Measurements from ENCODE around the gene ACD.
A peak's percentile ranks its signal among the peaks of the same experiment; 100 is the strongest.

The ACD gene

DNA sequence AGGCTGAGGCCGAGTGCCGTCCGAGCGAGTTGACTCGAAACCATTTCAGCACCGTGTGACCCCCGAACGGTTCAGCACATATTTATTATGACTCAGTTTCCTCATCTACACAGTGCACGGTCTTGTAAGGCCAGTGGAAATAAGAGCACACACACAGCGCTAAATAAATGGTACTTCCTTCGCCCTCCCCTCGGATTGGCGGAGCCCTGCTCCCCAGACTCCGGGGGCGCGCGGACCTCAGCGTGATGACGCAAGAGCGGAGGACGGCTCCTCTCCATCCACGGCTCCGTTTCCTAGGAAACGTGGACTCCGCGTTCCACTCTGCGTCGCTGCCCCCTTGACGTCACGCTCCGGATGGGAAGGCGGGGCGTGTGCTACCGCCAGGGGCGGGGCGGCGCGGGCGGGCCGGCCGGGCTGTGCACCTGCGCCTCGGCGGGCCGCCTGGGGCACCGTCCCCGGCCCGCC is 536 bp upstream of the ACD start, which contains the start of gene PARD6A:
PARD6A (plus strand) TSS at position 397 of the 465 bp plus-strand sequence. CDS start 79 bp downstream, outside the sequence.
- H3K36me3 ChIP-seq (ENCODE audit: insufficient read depth, low read length), result peaks cover 41% of the 10 kb centered on the region; the same call in 1 of the 2 replicates
- peak within 1 kb of the TSS; percentile 82 for H3K4me2 ChIP-seq (ENCODE audit: low read length)
- H3K9me2 ChIP-seq (ENCODE audit: low read depth, low read length), result no peaks in the 10 kb centered on the region
- peak within 1 kb of the TSS; percentile 81 for H3K4me3 ChIP-seq (ENCODE audit: low read depth, low read length, poor library complexity, severe bottlenecking)
- H4K20me1 ChIP-seq (ENCODE audit: insufficient read depth, low read length), result no peaks in the 10 kb centered on the region
- no peaks in the 10 kb centered on the region for H3K79me2 ChIP-seq (ENCODE audit: insufficient read depth, low read length)
- H3F3A ChIP-seq (ENCODE audit: insufficient read depth, low read length), result no peaks in the 10 kb centered on the region
- peak within 1 kb of the TSS; percentile 80 for H3K9ac ChIP-seq (ENCODE audit: low read length)
- H3K4me1 ChIP-seq (ENCODE audit: insufficient read depth, low read length, severe bottlenecking), result peaks cover 26% of the 10 kb centered on the region
- no peaks in the 10 kb centered on the region for H3K27me3 ChIP-seq (ENCODE audit: insufficient read depth, low read length)
- H3K9me3 ChIP-seq (ENCODE audit: low read length), result no peaks in the 10 kb centered on the region
- H2AFZ ChIP-seq (ENCODE audit: low read length), result no peak within 1 kb of the TSS
- TF ChIP-seq, protein P1, sequence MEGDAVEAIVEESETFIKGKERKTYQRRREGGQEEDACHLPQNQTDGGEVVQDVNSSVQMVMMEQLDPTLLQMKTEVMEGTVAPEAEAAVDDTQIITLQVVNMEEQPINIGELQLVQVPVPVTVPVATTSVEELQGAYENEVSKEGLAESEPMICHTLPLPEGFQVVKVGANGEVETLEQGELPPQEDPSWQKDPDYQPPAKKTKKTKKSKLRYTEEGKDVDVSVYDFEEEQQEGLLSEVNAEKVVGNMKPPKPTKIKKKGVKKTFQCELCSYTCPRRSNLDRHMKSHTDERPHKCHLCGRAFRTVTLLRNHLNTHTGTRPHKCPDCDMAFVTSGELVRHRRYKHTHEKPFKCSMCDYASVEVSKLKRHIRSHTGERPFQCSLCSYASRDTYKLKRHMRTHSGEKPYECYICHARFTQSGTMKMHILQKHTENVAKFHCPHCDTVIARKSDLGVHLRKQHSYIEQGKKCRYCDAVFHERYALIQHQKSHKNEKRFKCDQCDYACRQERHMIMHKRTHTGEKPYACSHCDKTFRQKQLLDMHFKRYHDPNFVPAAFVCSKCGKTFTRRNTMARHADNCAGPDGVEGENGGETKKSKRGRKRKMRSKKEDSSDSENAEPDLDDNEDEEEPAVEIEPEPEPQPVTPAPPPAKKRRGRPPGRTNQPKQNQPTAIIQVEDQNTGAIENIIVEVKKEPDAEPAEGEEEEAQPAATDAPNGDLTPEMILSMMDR (IDR thresholded peaks at IDR 0.05; ENCODE audit: low read length), result no peak
- no peak for TF ChIP-seq EZH2 (IDR thresholded peaks at IDR 0.05; ENCODE audit: borderline replicate concordance, low read length)
- H3K27ac ChIP-seq (ENCODE audit: low read depth, low read length, poor library complexity, severe bottlenecking), result peak within 1 kb of the TSS; percentile 80

DNA sequence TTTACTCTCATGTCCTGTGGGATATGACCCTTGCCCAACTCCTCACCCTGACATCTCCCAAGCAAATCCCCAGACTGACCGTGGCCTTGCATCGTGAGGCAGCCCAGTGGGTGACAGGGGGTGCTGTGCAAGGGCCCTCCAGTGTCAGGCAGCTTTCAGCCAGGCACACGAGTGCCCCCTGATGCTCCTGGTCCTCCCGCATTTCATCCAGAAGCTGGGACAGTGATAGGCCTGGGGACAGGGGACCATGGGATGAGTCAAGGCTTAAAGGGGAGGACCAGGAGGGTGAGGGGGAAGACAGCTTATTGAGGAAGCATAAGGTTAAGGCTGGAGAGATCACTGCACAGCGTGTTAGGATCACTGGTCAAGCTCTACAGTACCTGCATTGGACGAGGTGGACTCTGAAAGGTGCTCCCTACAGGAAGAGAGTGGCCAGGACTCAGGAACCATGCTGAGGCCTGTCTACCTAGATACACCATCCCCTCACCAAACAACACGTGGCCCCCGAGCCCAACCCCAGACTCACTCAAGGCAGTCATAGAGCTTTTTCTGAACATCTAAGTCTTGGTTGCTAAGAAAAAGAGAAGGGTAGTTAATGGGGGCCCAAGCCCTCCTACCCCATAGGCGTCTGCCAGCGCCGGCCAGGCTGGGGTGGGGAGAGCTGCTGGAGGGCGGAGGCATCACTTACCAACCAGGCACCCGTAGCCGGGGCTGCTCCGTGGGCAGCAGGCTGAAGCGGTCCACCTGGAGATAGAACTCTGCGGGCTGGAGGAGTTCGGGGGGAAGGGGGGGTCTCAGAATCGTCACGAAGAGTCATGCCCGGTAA is 998 bp downstream of the ACD start:
- H4K20me1 ChIP-seq (ENCODE audit: insufficient read depth, low read length), result no peaks in the 10 kb centered on the region
- no peaks in the 10 kb centered on the region for H3K79me2 ChIP-seq (ENCODE audit: insufficient read depth, low read length)
- no peak overlapping the region for H3K27ac ChIP-seq (ENCODE audit: low read depth, low read length, poor library complexity, severe bottlenecking)
- peak overlapping the region; percentile 81 for H3K4me3 ChIP-seq (ENCODE audit: low read depth, low read length, poor library complexity, severe bottlenecking)
- H3K9me3 ChIP-seq (ENCODE audit: low read length), result no peaks in the 10 kb centered on the region
- H3K9me2 ChIP-seq (ENCODE audit: low read depth, low read length), result no peaks in the 10 kb centered on the region
- no peaks in the 10 kb centered on the region for H3F3A ChIP-seq (ENCODE audit: insufficient read depth, low read length)
- peaks cover 56% of the 10 kb centered on the region; the same call in 1 of the 2 replicates for H3K36me3 ChIP-seq (ENCODE audit: insufficient read depth, low read length)
- H2AFZ ChIP-seq (ENCODE audit: low read length), result no peak overlapping the region
- H3K27me3 ChIP-seq (ENCODE audit: insufficient read depth, low read length), result no peaks in the 10 kb centered on the region
- H3K4me2 ChIP-seq (ENCODE audit: low read length), result peak overlapping the region; percentile 82
- H3K4me1 ChIP-seq (ENCODE audit: insufficient read depth, low read length, severe bottlenecking), result peaks cover 24% of the 10 kb centered on the region
- TF ChIP-seq, protein P1 (IDR thresholded peaks at IDR 0.05; ENCODE audit: low read length), result no peak
- no peak for TF ChIP-seq EZH2 (IDR thresholded peaks at IDR 0.05; ENCODE audit: borderline replicate concordance, low read length)
- peak overlapping the region; percentile 80 for H3K9ac ChIP-seq (ENCODE audit: low read length)

DNA sequence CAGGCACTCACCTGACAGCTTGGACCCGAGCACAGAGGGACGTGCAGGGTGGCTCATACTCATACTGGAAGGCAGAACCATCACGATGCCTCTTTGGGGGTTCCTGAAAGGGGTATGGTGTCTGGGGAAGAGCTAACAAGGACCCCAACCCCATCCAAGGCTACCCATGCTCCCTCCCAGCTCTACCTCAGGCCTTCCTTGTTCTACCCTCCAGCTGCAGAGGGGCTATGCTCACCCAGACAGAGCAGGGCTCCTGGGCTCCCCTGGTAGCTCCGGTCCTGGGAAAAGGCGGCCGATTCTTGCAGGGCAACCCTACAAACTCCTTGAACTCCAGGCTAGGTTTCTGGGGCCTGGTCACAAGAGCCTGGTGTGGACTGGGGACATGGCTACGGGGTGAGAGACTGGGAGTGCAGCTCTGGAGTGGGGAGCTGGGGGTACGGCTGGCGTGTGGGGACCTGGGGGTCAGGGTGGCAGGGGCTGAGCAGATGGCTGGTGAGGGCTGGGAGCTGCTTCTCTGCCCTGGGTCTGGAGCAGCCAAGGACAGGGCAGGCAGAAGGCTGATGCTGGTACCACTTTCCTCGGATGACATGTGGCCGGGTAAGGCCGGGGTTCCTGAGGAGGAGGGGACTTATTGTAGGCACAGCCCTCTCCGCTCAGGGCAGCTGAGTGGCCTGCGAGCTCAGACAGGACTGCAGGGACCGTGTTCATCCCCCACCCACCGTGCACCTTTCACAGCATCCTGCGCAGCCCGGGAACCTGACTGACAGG is 2.1 kb downstream of the ACD start:
- no peaks in the 10 kb centered on the region for H4K20me1 ChIP-seq (ENCODE audit: insufficient read depth, low read length)
- no peak for TF ChIP-seq EZH2 (IDR thresholded peaks at IDR 0.05; ENCODE audit: borderline replicate concordance, low read length)
- TF ChIP-seq, protein P1 (IDR thresholded peaks at IDR 0.05; ENCODE audit: low read length), result no peak
- H3K27me3 ChIP-seq (ENCODE audit: insufficient read depth, low read length), result no peaks in the 10 kb centered on the region
- H3K36me3 ChIP-seq (ENCODE audit: insufficient read depth, low read length), result peaks cover 55% of the 10 kb centered on the region; the same call in 1 of the 2 replicates
- no peak overlapping the region for H2AFZ ChIP-seq (ENCODE audit: low read length)
- no peak overlapping the region for H3K27ac ChIP-seq (ENCODE audit: low read depth, low read length, poor library complexity, severe bottlenecking)
- no peak overlapping the region for H3K4me2 ChIP-seq (ENCODE audit: low read length)
- peaks cover 21% of the 10 kb centered on the region for H3K4me1 ChIP-seq (ENCODE audit: insufficient read depth, low read length, severe bottlenecking)
- no peaks in the 10 kb centered on the region for H3K79me2 ChIP-seq (ENCODE audit: insufficient read depth, low read length)
- no peaks in the 10 kb centered on the region for H3F3A ChIP-seq (ENCODE audit: insufficient read depth, low read length)
- H3K9me2 ChIP-seq (ENCODE audit: low read depth, low read length), result no peaks in the 10 kb centered on the region
- no peaks in the 10 kb centered on the region for H3K9me3 ChIP-seq (ENCODE audit: low read length)
- no peak overlapping the region for H3K4me3 ChIP-seq (ENCODE audit: low read depth, low read length, poor library complexity, severe bottlenecking)
- no peak overlapping the region; the same call in 1 of the 2 replicates for H3K9ac ChIP-seq (ENCODE audit: low read length)
